Left hindlimb (tissue), 1 donor: ENCODE data around the gene TRPM3.

ENCODE experiments used
- DNase-seq: peaks from one replicate; pipeline ENCODE4 v3.0.0-alpha.2; 2018

Gene TRPM3

GRCh38 chr9:71121275-71122021 lies at the start of gene TRPM3:
Gene TRPM3, minus strand, starts transcription at chr9:71121621. Its CDS starts 267 bp downstream, at chr9:71121354.
- DNase-seq, result no peak

DNA sequence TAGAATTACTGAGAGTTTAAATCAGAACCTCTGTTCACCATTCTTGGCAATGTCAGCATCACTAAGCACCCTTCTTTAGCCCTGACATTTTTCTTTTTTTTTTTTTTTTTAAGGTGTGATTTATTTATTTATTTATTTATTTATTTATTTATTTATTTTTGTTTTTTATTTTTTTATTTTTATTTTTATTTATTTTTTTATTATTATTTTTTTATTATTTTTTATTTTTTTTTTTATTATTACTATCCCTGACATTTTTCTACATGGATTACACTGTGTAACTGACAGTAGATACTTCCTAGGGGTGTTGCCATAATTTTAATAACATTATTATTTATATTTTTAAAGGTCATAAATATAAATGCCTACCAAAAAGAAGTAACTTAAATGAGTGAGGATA lies 47.0 kb upstream of the TRPM3 start:
- DNase-seq, result no peak

DNA sequence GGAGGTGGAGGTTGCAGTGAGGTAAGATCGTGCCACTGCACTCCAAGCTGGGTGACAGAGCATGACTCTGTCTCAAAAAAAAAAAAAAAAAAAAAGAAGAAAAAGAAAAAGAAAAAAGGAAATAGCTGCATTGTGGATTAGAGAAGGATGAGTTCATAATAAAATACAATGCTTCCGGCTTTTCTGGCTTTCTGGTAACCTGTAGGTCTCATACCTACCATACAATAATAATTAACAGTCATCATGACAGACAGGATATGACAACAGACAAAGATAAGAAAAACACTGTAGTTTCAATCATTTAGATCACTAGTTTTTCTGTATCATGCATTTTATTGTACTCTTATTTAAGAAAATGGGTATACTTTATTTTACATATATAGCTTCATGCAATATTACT lies 40.7 kb upstream of the TRPM3 start:
- DNase-seq, result no peak

GRCh38 chr9:71157731-71158130 lies 36.3 kb upstream of the TRPM3 start:
- DNase-seq, result no peak

DNA sequence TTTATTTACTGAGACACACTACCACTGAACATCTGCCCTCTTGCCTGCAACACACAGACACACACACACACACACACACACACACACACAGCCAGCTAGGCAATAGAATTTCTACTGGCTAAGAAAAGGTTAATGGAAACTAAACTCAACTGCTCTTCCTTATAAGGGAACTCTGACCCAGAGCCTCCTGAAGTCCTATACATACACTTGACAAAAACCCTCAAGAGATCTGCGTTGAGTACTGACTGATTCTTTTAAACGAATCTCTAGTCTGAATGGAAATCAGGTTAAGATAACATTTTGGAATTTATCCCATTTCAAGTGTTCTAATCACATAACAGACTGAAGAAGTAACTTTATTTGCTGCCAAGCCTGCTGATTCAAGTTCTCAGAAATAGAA lies 25.9 kb upstream of the TRPM3 start:
- no peak for DNase-seq

DNA sequence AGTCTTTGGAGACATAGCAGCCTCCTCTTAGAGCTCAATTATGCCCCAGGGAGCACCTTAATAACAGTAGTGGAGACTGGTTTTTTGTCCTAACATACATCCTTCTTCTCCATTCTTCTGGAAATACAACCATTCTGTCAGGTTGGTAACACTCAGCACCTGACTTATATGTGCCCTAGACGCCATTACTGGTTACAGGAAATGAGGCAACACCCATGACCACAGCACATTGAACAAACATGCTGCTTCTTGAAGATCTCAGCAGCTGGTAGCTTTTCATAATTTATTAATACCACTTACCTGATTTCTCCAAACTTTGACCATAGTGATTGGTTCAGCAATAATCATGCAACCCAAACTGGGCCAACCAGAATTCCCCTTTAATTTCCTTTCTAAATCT lies 25.1 kb upstream of the TRPM3 start:
- no peak for DNase-seq

DNA sequence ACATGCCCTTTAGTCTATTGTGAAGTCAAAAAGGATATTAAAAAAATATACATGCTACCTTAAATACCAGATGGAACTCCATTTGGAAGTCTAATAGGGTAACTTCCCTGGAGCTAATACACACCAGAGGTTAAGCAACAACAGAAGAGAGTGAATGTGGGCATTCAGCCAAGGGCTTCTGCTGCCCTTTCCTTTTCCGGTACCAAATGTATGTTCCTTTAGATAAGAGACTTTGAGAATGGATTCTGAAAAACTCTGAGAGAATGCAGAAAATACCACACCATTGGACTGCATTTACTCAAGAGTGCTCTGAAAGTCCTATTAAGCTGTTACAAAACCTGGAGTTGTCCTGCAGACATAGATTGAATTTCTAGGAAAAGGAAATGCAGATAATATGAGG lies 23.8 kb upstream of the TRPM3 start:
- no peak for DNase-seq

GRCh38 chr9:71144495-71144894 lies 23.1 kb upstream of the TRPM3 start:
- no peak for DNase-seq

DNA sequence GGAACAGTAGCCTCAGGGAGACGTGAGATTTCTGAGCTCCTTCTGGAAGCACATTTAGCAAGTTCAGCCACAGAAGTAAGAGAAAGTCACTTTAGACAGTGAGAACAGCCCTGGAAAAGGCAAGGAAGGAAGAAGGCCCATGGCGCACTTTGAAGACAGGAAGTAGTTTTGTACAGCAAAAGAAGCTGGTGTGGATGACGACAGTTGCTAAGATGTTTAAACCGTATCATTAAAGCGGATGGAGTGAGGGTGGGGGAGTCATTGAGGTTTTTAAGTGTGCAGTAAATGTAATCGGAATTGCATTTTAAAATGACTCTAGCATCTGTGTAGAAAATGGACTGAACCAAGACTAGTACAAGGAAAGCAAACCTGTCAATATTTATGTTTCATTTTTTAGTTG lies 15.3 kb upstream of the TRPM3 start:
- no peak for DNase-seq

DNA sequence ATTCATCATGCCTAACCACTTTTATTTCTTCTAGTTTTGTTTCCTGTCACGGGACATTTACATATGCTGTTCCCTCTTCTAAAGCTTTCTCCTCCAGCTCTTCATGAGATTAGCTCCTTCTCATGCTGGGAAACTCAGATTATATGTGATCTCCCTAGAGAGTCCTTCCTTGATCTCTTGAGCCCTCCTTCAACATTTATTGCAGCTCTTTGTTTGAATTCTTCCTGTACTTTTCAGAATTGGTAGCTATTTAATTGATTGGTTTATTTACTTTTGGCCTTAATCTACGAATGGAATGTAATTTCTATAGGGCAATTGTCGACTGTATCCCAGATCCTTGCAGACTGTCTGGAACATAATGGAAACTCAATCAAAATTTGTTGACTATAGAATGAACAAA lies 9.7 kb upstream of the TRPM3 start:
- DNase-seq, result no peak

- no peak for DNase-seq
These were observed 9.1 kb upstream of the TRPM3 start for GRCh38 chr9:71130521-71130920.

DNA sequence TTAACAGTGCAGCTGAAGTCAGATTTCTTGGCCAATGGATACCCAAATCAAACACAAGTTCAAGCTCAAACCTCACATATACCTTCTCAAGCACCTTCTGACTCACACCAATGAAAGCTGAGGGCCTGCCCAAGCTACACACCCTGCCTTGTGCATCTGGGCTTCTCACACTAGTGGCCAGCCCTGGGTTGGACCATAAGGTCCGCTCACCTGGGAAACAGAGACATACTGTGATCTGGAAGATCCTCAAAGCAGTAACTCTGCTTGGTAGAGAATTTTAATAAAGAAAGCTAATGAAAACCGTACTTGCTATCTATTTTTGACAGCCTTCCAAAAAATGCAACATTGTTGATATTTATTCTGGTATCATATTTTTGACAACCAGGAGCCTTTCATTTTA lies 7.4 kb upstream of the TRPM3 start:
- DNase-seq, result no peak

GRCh38 chr9:71127301-71127700 lies 5.9 kb upstream of the TRPM3 start:
- no peak for DNase-seq

- no peak for DNase-seq
These were observed 1.0 kb upstream of the TRPM3 start for GRCh38 chr9:71122421-71122820.

DNA sequence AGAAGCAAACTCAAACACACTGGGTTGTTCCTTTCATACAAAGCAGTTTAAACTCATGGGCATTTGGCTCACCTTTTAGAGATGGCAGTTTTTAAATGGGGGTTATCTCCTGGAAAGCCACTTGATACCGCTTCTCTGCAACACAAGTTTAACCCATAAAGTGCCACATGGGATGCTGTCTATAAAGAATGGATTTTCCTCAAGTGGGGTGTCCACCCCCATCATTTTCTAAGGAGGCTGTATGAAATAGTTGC lies 528 bp upstream of the TRPM3 start:
- no peak for DNase-seq

GRCh38 chr9:71120501-71121247 lies 747 bp downstream of the TRPM3 start:
- no peak for DNase-seq

DNA sequence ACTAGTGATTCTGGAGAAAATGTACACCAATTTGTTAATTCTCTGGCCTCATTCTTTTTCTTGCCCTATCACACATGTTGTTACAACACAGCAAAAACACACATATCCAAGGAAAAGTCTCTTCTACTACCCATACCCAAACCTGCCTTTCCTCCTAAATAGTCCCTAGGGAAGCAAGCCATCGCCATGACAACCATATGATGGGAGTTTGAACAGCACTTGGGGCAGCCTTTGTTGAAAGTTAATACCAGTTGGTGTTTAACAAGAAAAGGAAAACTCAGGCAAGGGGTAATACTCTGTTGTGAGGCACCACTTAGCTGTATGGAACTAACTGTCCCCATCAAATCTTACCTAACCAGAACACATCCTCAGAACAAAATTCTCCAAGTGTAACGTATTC lies 1.7 kb downstream of the TRPM3 start:
- DNase-seq, result no peak

DNA sequence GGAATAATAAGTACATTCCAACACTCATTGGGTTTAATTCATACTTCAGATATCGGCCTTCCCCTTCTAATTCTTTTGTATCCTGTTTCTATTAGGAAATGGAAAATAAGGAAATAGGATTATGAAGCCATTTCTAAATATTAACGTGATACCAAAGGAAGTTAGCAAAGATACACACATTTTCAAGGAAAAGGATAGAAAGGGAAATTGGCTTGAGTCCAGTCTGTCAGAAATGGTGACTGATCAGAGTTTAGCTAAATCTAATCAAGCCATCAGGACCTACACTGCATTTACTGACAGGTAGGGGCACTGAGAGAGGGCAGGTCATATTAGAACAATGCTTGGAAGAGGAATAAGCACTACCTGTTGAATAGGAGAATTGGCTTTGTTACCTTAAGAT lies 3.1 kb downstream of the TRPM3 start:
- no peak for DNase-seq

DNA sequence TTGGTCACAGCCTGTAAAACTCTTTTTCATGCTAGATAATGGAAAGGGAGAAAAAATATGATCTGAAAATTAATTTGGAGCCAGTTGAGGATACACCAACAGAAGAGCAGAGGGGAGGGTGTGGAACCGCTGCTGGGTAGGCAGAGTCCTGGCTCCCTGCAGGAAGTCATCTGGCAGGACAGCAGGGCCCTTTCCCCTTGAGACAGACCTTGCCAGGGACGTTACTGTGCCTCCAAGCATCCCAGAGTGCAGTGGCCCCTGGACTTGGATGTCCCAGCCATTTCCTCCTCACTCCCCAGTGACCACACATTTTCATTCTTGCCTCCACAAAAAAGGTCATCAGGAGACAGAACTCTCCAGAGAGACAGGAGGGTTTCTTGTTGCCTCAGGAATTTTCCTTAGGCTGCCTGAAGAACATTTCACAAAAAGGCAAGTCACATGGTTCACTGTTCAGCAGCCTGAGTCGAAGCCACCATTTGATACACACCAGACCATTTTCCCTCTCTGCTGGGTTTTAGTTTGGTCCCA lies 5.9 kb downstream of the TRPM3 start:
- no peak for DNase-seq

- DNase-seq, result no peak
These were observed 8.6 kb downstream of the TRPM3 start for GRCh38 chr9:71112866-71113265.

DNA sequence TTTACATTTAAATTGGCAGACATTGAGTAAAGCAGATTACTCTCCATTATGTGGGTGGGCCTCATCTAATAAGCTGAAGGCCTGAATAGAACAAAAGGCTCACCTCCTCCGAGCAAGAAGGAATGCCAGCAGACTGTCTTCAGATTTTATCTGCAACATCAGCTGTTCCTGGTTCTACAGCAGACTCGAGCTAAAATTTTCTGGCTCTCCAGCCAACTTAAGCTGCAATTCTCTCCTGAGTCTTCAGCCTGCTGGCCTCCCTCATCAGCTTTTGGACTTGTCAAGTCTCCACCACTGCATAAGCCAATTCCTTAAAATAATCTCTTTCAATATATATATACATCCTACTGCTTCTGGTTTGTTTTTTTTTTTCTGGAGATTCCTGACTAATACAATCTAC lies 12.5 kb downstream of the TRPM3 start:
- DNase-seq, result peak; percentile 26

GRCh38 chr9:71106992-71107391 lies 14.4 kb downstream of the TRPM3 start:
- no peak for DNase-seq

GRCh38 chr9:71105192-71105591 lies 16.2 kb downstream of the TRPM3 start:
- DNase-seq, result no peak

- DNase-seq, result no peak
These were observed 22.6 kb downstream of the TRPM3 start for GRCh38 chr9:71098801-71099200.

GRCh38 chr9:71097671-71098070 lies 23.8 kb downstream of the TRPM3 start:
- no peak for DNase-seq
